HEK293T (cell line): ENCODE measurements around the gene LONP2.

Source experiments
- CTCF ChIA-PET: fragments of 350-600 bp; formaldehyde crosslinking; extraction: SDS; loops from one replicate; lab custom pipeline; 2021; ENCODE audit warnings: antibody characterized with exemption, inconsistent platforms; lab: Yijun Ruan, JAX
- POLR2A ChIA-PET: fragments of 350-600 bp; formaldehyde crosslinking; extraction: SDS; loops from one replicate; lab custom pipeline; 2020; ENCODE audit warnings: antibody characterized with exemption, inconsistent platforms; lab: Yijun Ruan, JAX
- DNase-seq: peaks from one replicate; pipeline ENCODE4 v3.0.0; 2012; ENCODE audit warnings: mixed read lengths; ENCODE audit errors: extremely low spot score
- ARNT ChIP-seq: fragments of 450-650 bp; IDR thresholded peaks from 2 replicates; pipeline ENCODE4 v1.6.1; 2017; ENCODE audit warnings: mild to moderate bottlenecking
- BHLHE40 ChIP-seq: fragments of 450-650 bp; IDR thresholded peaks from 2 replicates; pipeline ENCODE4 v1.6.1; 2016; ENCODE audit warnings: mild to moderate bottlenecking, moderate library complexity, borderline replicate concordance
- CTBP1 ChIP-seq: fragments of 450-650 bp; IDR thresholded peaks from 2 replicates; pipeline ENCODE4 v1.6.1; 2016; ENCODE audit warnings: borderline replicate concordance
- ELF4 ChIP-seq: fragments of 450-650 bp; IDR thresholded peaks from 2 replicates; pipeline ENCODE4 v1.6.1; 2017; ENCODE audit warnings: antibody characterized with exemption
- FOXA1 ChIP-seq: fragments of 450-650 bp; IDR thresholded peaks from 2 replicates; pipeline ENCODE4 v1.6.1; 2016; ENCODE audit warnings: mild to moderate bottlenecking
- FOXK2 ChIP-seq: fragments of 450-650 bp; IDR thresholded peaks from 2 replicates; pipeline ENCODE4 v1.6.1; 2016; ENCODE audit warnings: mild to moderate bottlenecking
- FOXM1 ChIP-seq: fragments of 450-650 bp; IDR thresholded peaks from 2 replicates; pipeline ENCODE4 v1.6.1; 2017; ENCODE audit warnings: mild to moderate bottlenecking, borderline replicate concordance
- HDGF ChIP-seq: fragments of 450-650 bp; IDR thresholded peaks from 2 replicates; pipeline ENCODE4 v1.6.1; 2017; ENCODE audit warnings: antibody characterized with exemption, borderline replicate concordance
- L3MBTL2 ChIP-seq: fragments of 450-650 bp; conservative IDR thresholded peaks from 2 replicates; pipeline ENCODE4 v1.6.1; 2016; ENCODE audit warnings: mild to moderate bottlenecking
- LEF1 ChIP-seq: fragments of 450-650 bp; IDR thresholded peaks from 2 replicates; pipeline ENCODE4 v1.6.1; 2017; ENCODE audit warnings: mild to moderate bottlenecking, borderline replicate concordance
- NFRKB ChIP-seq: fragments of 450-650 bp; IDR thresholded peaks from 2 replicates; pipeline ENCODE4 v1.6.1; 2016; ENCODE audit warnings: mild to moderate bottlenecking, moderate library complexity
- PKNOX1 ChIP-seq: fragments of 450-650 bp; IDR thresholded peaks from 2 replicates; pipeline ENCODE4 v1.6.1; 2016
- SP1 ChIP-seq: fragments of 450-650 bp; IDR thresholded peaks from 2 replicates; pipeline ENCODE4 v1.6.1; 2017
- SUZ12 ChIP-seq: fragments of 450-650 bp; IDR thresholded peaks from 2 replicates; pipeline ENCODE4 v1.6.1; 2016; ENCODE audit warnings: mild to moderate bottlenecking
- TARDBP ChIP-seq: fragments of 450-650 bp; IDR thresholded peaks from 2 replicates; pipeline ENCODE4 v1.6.1; 2016
- ZNF384 ChIP-seq: fragments of 450-650 bp; IDR thresholded peaks from 2 replicates; pipeline ENCODE4 v1.6.1; 2016

LONP2 gene

GRCh38 chr16:48206594-48207242, 37.4 kb upstream of the LONP2 start:
- POLR2A ChIA-PET: no interaction called here
- CTCF ChIA-PET: no interaction called here
- no peak for DNase-seq
- no peak for TF ChIP-seq L3MBTL2
- no peak for TF ChIP-seq SUZ12
- TF ChIP-seq TARDBP: no peak
- no peak for TF ChIP-seq CTBP1
- no peak for TF ChIP-seq BHLHE40
- no peak for TF ChIP-seq PKNOX1
- TF ChIP-seq LEF1: no peak
- no peak for TF ChIP-seq HDGF
- no peak for TF ChIP-seq ARNT
- no peak for TF ChIP-seq FOXK2
- no peak for TF ChIP-seq FOXA1
- TF ChIP-seq ELF4: no peak
- no peak for TF ChIP-seq ZNF384
- TF ChIP-seq NFRKB: no peak

- DNase-seq: no peak
- TF ChIP-seq SUZ12: no peak
- TF ChIP-seq PKNOX1: no peak
- no peak for TF ChIP-seq SP1
- no peak for TF ChIP-seq FOXM1
- no peak for TF ChIP-seq FOXK2
- no peak for TF ChIP-seq FOXA1
- TF ChIP-seq NFRKB: no peak
- no peak for TF ChIP-seq LEF1
- TF ChIP-seq CTBP1: no peak
- TF ChIP-seq ARNT: no peak
- no peak for TF ChIP-seq ZNF384
- TF ChIP-seq L3MBTL2: no peak
- no peak for TF ChIP-seq ELF4
- TF ChIP-seq BHLHE40: no peak
- TF ChIP-seq HDGF: no peak
- no peak for TF ChIP-seq TARDBP
- POLR2A ChIA-PET: no interaction called here
- CTCF ChIA-PET: no interaction called here
Observed at GRCh38 chr16:48210747-48211146, 33.4 kb upstream of the LONP2 start.

- ChIA-PET POLR2A (no interaction called here), CTCF (no interaction called here)
- TF ChIP-seq PKNOX1 (no peak), TARDBP (no peak), ARNT (no peak), CTBP1 (no peak)
- DNase-seq: no peak
Observed at GRCh38 chr16:48212033-48212432, 32.1 kb upstream of the LONP2 start.

- ChIA-PET POLR2A (no interaction called here), CTCF (no interaction called here)
- DNase-seq: no peak
- no peak for TF ChIP-seq HDGF
Observed at GRCh38 chr16:48215738-48216137, 28.4 kb upstream of the LONP2 start.

GRCh38 chr16:48217708-48218107, 26.4 kb upstream of the LONP2 start:
- DNase-seq: no peak
- TF ChIP-seq FOXM1: no peak
- TF ChIP-seq FOXA1: no peak
- no peak for TF ChIP-seq BHLHE40
- TF ChIP-seq SP1: no peak
- no peak for TF ChIP-seq TARDBP
- TF ChIP-seq FOXK2: no peak
- no peak for TF ChIP-seq PKNOX1
- no peak for TF ChIP-seq L3MBTL2
- no peak for TF ChIP-seq ZNF384
- no peak for TF ChIP-seq ELF4
- no peak for TF ChIP-seq CTBP1
- TF ChIP-seq HDGF: no peak
- no peak for TF ChIP-seq SUZ12
- no peak for TF ChIP-seq LEF1
- POLR2A ChIA-PET: no interaction called here
- CTCF ChIA-PET: no interaction called here

GRCh38 chr16:48218473-48218872, 25.6 kb upstream of the LONP2 start:
- ChIA-PET CTCF (no interaction called here), POLR2A (no interaction called here)
- TF ChIP-seq TARDBP (no peak), SP1 (no peak), FOXK2 (no peak), FOXA1 (no peak), L3MBTL2 (no peak), HDGF (no peak), SUZ12 (no peak), NFRKB (no peak), CTBP1 (no peak), ZNF384 (no peak), BHLHE40 (no peak), ELF4 (no peak), LEF1 (no peak), FOXM1 (no peak), ARNT (no peak), PKNOX1 (no peak)
- no peak for DNase-seq
